ENCODE measurements around the gene STK38L. TPM values are rescaled to one million over a fixed set of nuclear protein-coding genes. Genes with fewer than 3 reads are reported as not detected.

The STK38L gene
- total and polyA plus RNA-seq, 2 of the 8 experiments (the other 6 are each of a cell fraction or from before 2014, with no cell fraction given) = 8.1 to 63.6 TPM

- H2BK20ac ChIP-seq (ENCODE audit: low read length) = no peak within 1 kb of the TSS
- no peak for TF ChIP-seq HDAC6 (IDR thresholded peaks at IDR 0.05; ENCODE audit: low read depth, low read length)
- no peak for TF ChIP-seq NRF1 (IDR thresholded peaks at IDR 0.05; ENCODE audit: low read depth, low read length)
- TF ChIP-seq EGR1 (IDR thresholded peaks at IDR 0.05; ENCODE audit: borderline replicate concordance, low read depth, low read length) = no peak
- TF ChIP-seq E2F6 (IDR thresholded peaks at IDR 0.05) = peak; percentile 60
- no peak; a peak in 1 of 4 replicates for TF ChIP-seq SIN3A (conservative IDR thresholded peaks at IDR 0.05 in 1 of 2, IDR thresholded peaks at IDR 0.05 in 1 of 2; ENCODE audit: low read depth in 1 of 2, low read length in 2 of 2)
- TF ChIP-seq CTBP2 (IDR thresholded peaks at IDR 0.05; ENCODE audit: borderline replicate concordance, insufficient read depth, insufficient read length, low read length) = no peak
- peak; percentile 79 for TF ChIP-seq PHF8 (conservative IDR thresholded peaks at IDR 0.05; ENCODE audit: low read depth, low read length)
- no peak for TF ChIP-seq CHD1 (IDR thresholded peaks at IDR 0.05; ENCODE audit: low read depth, low read length)
- TF ChIP-seq RNF2 (IDR thresholded peaks at IDR 0.05; ENCODE audit: borderline replicate concordance, low read depth, low read length, missing control alignments, poor library complexity, severe bottlenecking) = no peak
- TF ChIP-seq CEBPB (IDR thresholded peaks at IDR 0.05; ENCODE audit: low read depth, low read length) = no peak
These were observed 88.8 kb downstream of the STK38L start, which contains the start of gene BMAL2 for GRCh38 chr12:27332714-27333402. Gene BMAL2 (plus strand): TSS chr12:27332836. CDS start chr12:27333073, 237 bp downstream.

More at GRCh38 chr12:27332714-27333402, 88.8 kb downstream of the STK38L start, which contains the start of gene BMAL2:
- no peak within 1 kb of the TSS for H4K5ac ChIP-seq (ENCODE audit: insufficient read length, low read depth, low read length)
- peak within 1 kb of the TSS; percentile 70 to 88 for H3K4me2 ChIP-seq (ENCODE audit: insufficient read depth in 1 of 2, low read depth in 2 of 2, low read length in 2 of 2)
- peak within 1 kb of the TSS; percentile 68 to 80 (median 71) for H3K4me3 ChIP-seq (ENCODE audit: extremely low read depth in 1 of 4, insufficient read depth in 2 of 4, low read depth in 3 of 4, low read length in 4 of 4)
- no peak within 1 kb of the TSS for H3K56ac ChIP-seq (replicated peaks; ENCODE audit: insufficient read length, low read depth, low read length)
- peaks cover 0 to 8% (median 2%) of the 10 kb centered on the region in 4 experiments; a peak in 5 of 7 replicates for H3K4me1 ChIP-seq (replicated peaks in 1 of 4; ENCODE audit: control insufficient read depth in 3 of 4, insufficient read depth in 4 of 4, low read length in 3 of 4)
- peak within 1 kb of the TSS; percentile 53; the same call in 1 of the 2 replicates for H2BK15ac ChIP-seq (ENCODE audit: low read length)
- peaks cover 3 to 14% (median 7%) of the 10 kb centered on the region in 4 experiments for H3K27me3 ChIP-seq (replicated peaks in 1 of 4; ENCODE audit: control insufficient read depth in 3 of 4, extremely low read depth in 1 of 4, insufficient read depth in 3 of 4, low read length in 3 of 4)
- peak in 1 of 2 experiments; percentile 80 for DNase-seq (ENCODE audit: low read depth in 1 of 2, low spot score in 2 of 2)
- 0% methylated on average over 27 of the region's 96 CpGs; no CpG with 5 or more reads in 1 of the 2 experiments for WGBS, 2 experiments (ENCODE audit: extremely low coverage in 1 of 2, insufficient coverage in 1 of 2, insufficient read length in 1 of 2, insufficient replicate concordance in 2 of 2, low coverage in 1 of 2, low lambda C conversion rate in 2 of 2, missing lambda C conversion rate in 1 of 2)
- H2BK12ac ChIP-seq (ENCODE audit: low read depth, low read length) = peak within 1 kb of the TSS; percentile 4; the same call in 1 of the 2 replicates
- no peak within 1 kb of the TSS for H3K4ac ChIP-seq (replicated peaks; ENCODE audit: insufficient read length, low read depth, low read length)
- no peaks in the 10 kb centered on the region for H3K36me3 ChIP-seq (ENCODE audit: control insufficient read depth in 2 of 4, insufficient read depth in 4 of 4, low read length in 3 of 4)
- H3K23me2 ChIP-seq (ENCODE audit: low read depth, low read length) = peaks cover 12% of the 10 kb centered on the region
- no peak within 1 kb of the TSS for H2BK120ac ChIP-seq (replicated peaks; ENCODE audit: low read depth, low read length)
- no peak within 1 kb of the TSS for H4K91ac ChIP-seq (replicated peaks; ENCODE audit: insufficient read length, low read length)
- peaks cover 0 to 33% of the 10 kb centered on the region in 2 experiments; a peak in 2 of 4 replicates for H3K79me2 ChIP-seq (ENCODE audit: control insufficient read depth in 1 of 2, insufficient read depth in 2 of 2, low read length in 2 of 2)
- peak within 1 kb of the TSS; percentile 35 to 94 (median 72) for H3K9ac ChIP-seq (replicated peaks in 1 of 4; ENCODE audit: extremely low read depth in 1 of 4, low read depth in 3 of 4, low read length in 3 of 4)
- H3K27ac ChIP-seq (ENCODE audit: low read depth, low read length) = peak within 1 kb of the TSS; percentile 24; the same call in 1 of the 2 replicates
- H2AK5ac ChIP-seq (ENCODE audit: low read depth, low read length) = no peak within 1 kb of the TSS
- peak within 1 kb of the TSS; percentile 42; the same call in 1 of the 2 replicates for H3K18ac ChIP-seq (ENCODE audit: extremely low read depth, low read length)
- no peak within 1 kb of the TSS for H3K23ac ChIP-seq (ENCODE audit: insufficient read length)
- peaks cover 3% of the 10 kb centered on the region; the same call in 1 of the 2 replicates for H3K79me1 ChIP-seq (ENCODE audit: low read depth, low read length)
- H4K8ac ChIP-seq (ENCODE audit: extremely low read depth, insufficient read depth, low read length) = peak within 1 kb of the TSS; percentile 77; the same call in 1 of the 2 replicates
- ChIA-PET CTCF (ENCODE audit: partially characterized antibody) (interaction anchor here (0.8 kb wide), 1 partner anchor 26 kb away, joined by 5 read pairs; no protein-coding TSS in a partner anchor), POLR2A (ENCODE audit: partially characterized antibody) (interaction anchor here (0.6 to 2.3 kb wide), 13 partner anchors 9 to 394 kb away, joined by 3 to 11 read pairs (median 4); partner anchors contain the start of genes FGFR1OP2 and PPFIBP1)
- peaks cover 1 to 3% of the 10 kb centered on the region in 2 experiments for H4K20me1 ChIP-seq (replicated peaks in 1 of 2; ENCODE audit: control insufficient read depth in 1 of 2, insufficient read depth in 2 of 2, low read length in 2 of 2)
- H2BK5ac ChIP-seq (ENCODE audit: low read depth, low read length) = no peak within 1 kb of the TSS
- H2AFZ ChIP-seq (ENCODE audit: low read length) = peak within 1 kb of the TSS; percentile 93
- H3K9me3 ChIP-seq (ENCODE audit: insufficient read depth in 2 of 2, low read depth in 1 of 2, low read length in 1 of 2) = no peaks in the 10 kb centered on the region
- no peak for FAIRE-seq
- H3K14ac ChIP-seq (ENCODE audit: insufficient read length) = no peak within 1 kb of the TSS

Data from H1 (cell line).